Effector memory CD8-positive, alpha-beta T cell (primary cell): ENCODE data around the gene ATG16L2.

Source experiments
- ATAC-seq: fragments of 150-1000 bp; cut with Tn5 transposase; replicated peaks from 2 replicates; pipeline ENCODE4 v1.10.0; 2021; ENCODE audit warnings: mild to moderate bottlenecking, moderate library complexity
- DNase-seq, 3 experiments: peaks; one replicate each; pipeline ENCODE4 v3.0.0; 2021
- H3K27ac Mint-ChIP-seq, 2 donors: one replicate each; pipeline ENCODE4 v1.8.0; 2022; ENCODE audit warnings: mild to moderate bottlenecking in 2 of 2, mixed read lengths in 2 of 2, moderate library complexity in 2 of 2
- H3K27me3 Mint-ChIP-seq, 2 donors: one replicate each; pipeline ENCODE4 v1.8.0; 2022; ENCODE audit warnings: mixed read lengths in 2 of 2
- H3K36me3 Mint-ChIP-seq: one replicate; pipeline ENCODE4 v1.8.0; 2022; ENCODE audit warnings: mild to moderate bottlenecking, moderate library complexity, mixed read lengths; ENCODE audit not compliant: insufficient read depth
- H3K4me1 Mint-ChIP-seq, 2 donors: one replicate each; pipeline ENCODE4 v1.8.0; 2022; ENCODE audit warnings: low read depth in 2 of 2, mixed read lengths in 2 of 2
- H3K4me3 Mint-ChIP-seq, 2 donors: one replicate each; pipeline ENCODE4 v1.8.0; 2022; ENCODE audit warnings: mild to moderate bottlenecking in 2 of 2, mixed read lengths in 2 of 2, moderate library complexity in 2 of 2
- H3K9me3 Mint-ChIP-seq, 2 donors: one replicate each; pipeline ENCODE4 v1.8.0; 2022; ENCODE audit warnings: mixed read lengths in 2 of 2
- total RNA-seq, 9 experiments: gene quantifications; one replicate each; lab custom pipeline; 2026; lab: John Stamatoyannopoulos, UW

The ATG16L2 gene, protein sequence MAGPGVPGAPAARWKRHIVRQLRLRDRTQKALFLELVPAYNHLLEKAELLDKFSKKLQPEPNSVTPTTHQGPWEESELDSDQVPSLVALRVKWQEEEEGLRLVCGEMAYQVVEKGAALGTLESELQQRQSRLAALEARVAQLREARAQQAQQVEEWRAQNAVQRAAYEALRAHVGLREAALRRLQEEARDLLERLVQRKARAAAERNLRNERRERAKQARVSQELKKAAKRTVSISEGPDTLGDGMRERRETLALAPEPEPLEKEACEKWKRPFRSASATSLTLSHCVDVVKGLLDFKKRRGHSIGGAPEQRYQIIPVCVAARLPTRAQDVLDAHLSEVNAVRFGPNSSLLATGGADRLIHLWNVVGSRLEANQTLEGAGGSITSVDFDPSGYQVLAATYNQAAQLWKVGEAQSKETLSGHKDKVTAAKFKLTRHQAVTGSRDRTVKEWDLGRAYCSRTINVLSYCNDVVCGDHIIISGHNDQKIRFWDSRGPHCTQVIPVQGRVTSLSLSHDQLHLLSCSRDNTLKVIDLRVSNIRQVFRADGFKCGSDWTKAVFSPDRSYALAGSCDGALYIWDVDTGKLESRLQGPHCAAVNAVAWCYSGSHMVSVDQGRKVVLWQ
- 20.1 to 162 (median 74.5) reads per million in 9 experiments for total RNA-seq

DNA sequence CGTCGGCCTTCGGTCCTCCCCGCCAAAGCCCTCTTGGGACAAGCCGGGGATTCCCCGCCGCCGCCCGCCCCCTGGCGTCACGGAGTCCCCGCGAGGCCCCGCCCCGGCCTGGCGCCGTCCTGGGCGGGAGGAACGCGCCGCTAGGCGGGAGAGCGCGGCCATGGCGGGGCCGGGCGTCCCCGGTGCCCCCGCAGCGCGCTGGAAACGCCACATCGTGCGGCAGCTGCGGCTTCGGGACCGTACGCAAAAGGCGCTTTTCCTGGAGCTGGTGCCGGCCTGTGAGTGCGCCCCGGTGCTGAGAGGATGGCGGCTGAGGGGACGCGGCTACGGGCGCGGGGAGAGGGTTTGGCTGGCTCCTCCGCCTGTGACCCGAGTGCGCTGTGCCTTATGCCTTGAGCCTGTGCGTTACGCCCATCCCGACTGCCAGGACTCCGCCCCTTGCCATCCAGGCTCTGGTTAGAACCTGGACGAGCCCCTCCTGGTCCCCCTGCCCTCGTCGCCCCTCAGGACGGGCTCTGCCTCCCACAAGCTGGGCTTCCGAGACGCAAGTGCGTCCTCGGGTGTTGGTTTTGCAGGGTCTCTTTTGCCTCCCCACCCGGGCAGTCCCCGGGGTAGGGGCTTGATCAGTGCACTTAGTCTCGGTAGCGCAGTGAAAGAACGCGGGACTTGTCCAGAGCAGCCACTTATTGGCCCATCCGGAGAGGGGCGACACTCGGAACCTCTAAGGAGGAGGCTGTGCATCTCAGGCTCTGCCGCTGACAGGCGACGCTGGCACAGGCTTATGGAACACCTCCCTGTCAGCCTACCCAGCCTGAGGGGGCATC lies at the start of gene ATG16L2:
ATG16L2 (plus strand) TSS at position 126 of the 824 bp plus-strand sequence; CDS start at position 161, 35 bp downstream.
- Mint-ChIP-seq H3K27me3 (no peaks in the 10 kb centered on the region), H3K27ac (peak within 1 kb of the TSS; percentile 100), H3K36me3 (peaks cover 74% of the 10 kb centered on the region), H3K9me3 (no peaks in the 10 kb centered on the region), H3K4me1 (peaks cover 42 to 52% of the 10 kb centered on the region in 2 donors), H3K4me3 (peak within 1 kb of the TSS; percentile 98 to 100)
- DNase-seq = peak in 2 of 3 experiments; percentile 89 to 91
- ATAC-seq = peak; percentile 71

DNA sequence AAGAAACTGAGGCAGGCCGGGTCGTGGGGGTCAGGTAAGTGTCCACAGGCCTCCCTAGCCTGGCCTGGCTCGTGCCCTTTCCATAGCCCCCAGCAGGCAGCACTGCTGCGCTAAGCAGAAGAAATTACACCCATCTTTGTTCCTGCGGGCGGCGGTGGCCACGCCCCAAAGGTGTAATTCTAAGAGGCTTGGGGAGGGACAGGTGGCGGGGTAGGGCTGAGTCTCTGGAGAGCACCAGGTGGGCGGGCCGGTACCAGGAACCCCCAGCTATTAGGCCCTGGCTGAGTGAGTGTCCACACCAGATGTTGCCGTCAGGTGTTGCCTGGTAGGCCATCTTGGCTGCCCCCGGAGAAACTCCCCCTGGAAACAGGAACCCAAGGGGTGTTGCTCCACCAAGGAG lies 49.7 kb upstream of the ATG16L2 start:
- H3K9me3 Mint-ChIP-seq = no peaks in the 10 kb centered on the region
- no peaks in the 10 kb centered on the region for H3K27me3 Mint-ChIP-seq
- DNase-seq = no peak
- H3K4me1 Mint-ChIP-seq = peaks cover 15 to 16% of the 10 kb centered on the region in 2 donors
- no peak overlapping the region for H3K4me3 Mint-ChIP-seq
- H3K27ac Mint-ChIP-seq = no peak overlapping the region
- ATAC-seq = no peak
- no peaks in the 10 kb centered on the region for H3K36me3 Mint-ChIP-seq

DNA sequence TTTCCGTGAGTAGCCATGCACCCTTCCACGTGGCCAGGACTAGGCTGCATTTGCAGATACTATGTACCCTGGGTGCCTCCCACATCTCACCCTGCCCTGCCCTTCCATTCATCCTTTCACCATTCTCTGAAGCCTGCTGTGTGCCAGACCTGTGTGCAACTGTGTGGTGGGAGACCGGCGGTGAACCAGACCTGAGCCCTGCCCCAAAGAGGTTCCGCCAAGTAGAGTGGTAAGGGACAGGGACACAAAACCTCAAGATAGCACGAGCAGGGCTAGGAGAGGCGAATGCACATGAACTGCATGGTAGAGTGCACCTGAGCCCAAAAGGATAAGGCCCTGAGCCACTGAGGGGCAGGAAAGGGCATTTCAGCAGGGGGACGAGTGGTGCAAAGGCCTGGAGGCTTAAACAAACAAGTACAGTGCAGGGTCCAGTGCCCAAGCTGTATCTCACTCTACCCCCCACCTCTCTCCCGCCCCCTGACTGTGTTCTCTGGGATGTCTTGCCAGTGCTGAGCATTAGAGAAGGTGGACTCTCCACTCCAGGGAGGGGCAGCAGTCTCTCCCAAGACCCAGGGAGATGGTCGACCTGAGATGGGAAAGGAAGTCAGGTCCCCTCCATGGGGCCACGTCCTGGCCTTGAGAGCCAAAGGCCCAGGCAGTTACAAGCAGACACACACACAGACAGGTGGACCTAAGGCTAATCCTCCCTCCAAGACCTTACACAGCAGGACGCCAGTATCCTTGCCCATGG lies 47.9 kb upstream of the ATG16L2 start:
- Mint-ChIP-seq H3K4me3 (no peak overlapping the region), H3K27me3 (no peaks in the 10 kb centered on the region), H3K4me1 (peaks cover 16% of the 10 kb centered on the region in 2 donors), H3K9me3 (no peaks in the 10 kb centered on the region), H3K36me3 (peaks cover 4% of the 10 kb centered on the region), H3K27ac (peak overlapping the region in 1 of 2 donors; percentile 22)
- DNase-seq (no peak), ATAC-seq (no peak)

DNA sequence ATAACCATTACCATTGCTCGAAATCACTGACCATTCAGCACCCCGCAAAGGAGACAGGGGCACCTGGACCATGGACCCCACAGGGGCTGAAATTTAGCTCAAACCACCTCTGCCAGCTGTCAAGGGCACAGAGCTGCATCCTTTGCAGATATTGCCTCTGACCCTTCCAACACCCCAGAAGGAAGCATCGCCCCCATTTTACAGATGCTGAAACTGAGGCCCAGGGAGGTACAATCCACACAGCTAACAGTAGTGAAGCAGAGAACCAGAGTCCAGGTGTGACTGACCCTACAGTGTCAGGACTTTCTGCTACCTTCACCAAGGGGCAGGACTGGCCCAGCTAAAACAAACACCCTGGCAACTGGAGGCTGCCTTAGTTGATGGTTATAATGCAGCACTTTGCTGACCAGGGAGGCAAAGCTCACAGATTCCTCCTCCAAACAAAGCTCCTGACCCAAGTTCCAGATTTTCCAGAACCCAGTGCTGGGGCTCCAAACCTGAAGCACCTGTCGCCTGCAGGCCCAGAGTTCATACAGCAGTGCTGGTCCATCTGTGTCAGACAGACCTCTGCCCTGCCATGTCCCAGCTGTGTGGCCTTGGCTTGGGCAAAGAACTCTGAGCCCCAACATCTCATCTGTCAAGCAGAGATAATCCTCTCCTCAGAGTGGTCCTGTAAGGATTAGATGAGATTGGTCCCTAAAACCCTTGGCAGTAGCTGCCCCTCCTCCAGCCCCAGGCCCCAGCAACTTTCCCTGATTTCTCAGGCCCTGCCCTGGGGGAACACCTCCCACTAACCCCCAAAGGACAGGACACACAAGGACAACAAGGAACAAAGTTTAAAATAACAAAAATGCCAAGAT lies 46.8 kb upstream of the ATG16L2 start:
- H3K27me3 Mint-ChIP-seq = no peaks in the 10 kb centered on the region
- H3K4me3 Mint-ChIP-seq = no peak overlapping the region
- peaks cover 16% of the 10 kb centered on the region in 2 donors for H3K4me1 Mint-ChIP-seq
- DNase-seq (no peak), ATAC-seq (no peak)
- peak overlapping the region in 1 of 2 donors; percentile 32 for H3K27ac Mint-ChIP-seq
- H3K9me3 Mint-ChIP-seq = no peaks in the 10 kb centered on the region
- H3K36me3 Mint-ChIP-seq = peaks cover 4% of the 10 kb centered on the region

DNA sequence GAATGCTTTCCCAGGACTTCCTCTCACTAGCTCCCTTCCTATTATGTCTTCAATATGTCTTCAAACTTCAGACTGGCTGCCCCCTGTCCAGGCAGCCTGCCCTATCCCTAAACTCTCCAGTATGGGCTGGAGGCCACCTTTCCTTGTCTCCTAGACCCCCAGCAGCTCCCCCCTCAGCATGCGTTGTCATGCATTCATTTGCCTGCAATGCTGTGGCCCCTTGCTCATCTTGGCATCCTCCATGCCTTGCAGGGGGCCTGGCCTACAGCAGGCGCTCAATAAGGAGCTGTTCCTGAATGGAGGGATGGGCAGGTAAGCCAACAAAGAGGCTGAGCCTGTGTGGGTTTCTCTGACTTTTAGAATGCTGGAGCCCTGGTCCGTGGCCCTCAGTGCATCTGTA lies 45.6 kb upstream of the ATG16L2 start:
- Mint-ChIP-seq H3K9me3 (no peaks in the 10 kb centered on the region), H3K36me3 (peaks cover 4% of the 10 kb centered on the region), H3K4me3 (no peak overlapping the region), H3K27ac (peak overlapping the region in 1 of 2 donors; percentile 61), H3K27me3 (no peaks in the 10 kb centered on the region), H3K4me1 (peaks cover 7% of the 10 kb centered on the region in 2 donors)
- ATAC-seq = no peak
- no peak for DNase-seq

DNA sequence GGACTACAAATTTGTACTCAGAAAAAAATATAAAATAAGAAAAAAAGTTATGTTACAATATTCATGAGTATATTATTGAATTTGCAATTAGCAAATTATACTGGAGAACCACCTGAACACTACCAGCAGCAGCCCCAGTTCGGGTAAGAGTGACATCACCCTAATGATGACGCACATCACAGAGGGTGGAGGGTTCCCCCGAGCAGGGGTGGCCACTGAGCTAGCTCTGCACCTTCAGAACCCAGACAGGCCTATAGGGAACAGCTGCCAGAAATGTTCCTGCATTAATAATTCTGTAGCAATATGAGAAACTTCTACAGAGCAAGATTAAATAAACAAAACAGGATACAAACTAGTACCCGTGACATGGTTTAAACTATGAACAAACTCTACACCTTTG lies 44.5 kb upstream of the ATG16L2 start:
- H3K4me1 Mint-ChIP-seq = peaks cover 6 to 9% of the 10 kb centered on the region in 2 donors
- H3K36me3 Mint-ChIP-seq = peaks cover 4% of the 10 kb centered on the region
- no peaks in the 10 kb centered on the region for H3K27me3 Mint-ChIP-seq
- H3K4me3 Mint-ChIP-seq = no peak overlapping the region
- ATAC-seq (no peak), DNase-seq (no peak)
- no peak overlapping the region for H3K27ac Mint-ChIP-seq
- H3K9me3 Mint-ChIP-seq = no peaks in the 10 kb centered on the region

DNA sequence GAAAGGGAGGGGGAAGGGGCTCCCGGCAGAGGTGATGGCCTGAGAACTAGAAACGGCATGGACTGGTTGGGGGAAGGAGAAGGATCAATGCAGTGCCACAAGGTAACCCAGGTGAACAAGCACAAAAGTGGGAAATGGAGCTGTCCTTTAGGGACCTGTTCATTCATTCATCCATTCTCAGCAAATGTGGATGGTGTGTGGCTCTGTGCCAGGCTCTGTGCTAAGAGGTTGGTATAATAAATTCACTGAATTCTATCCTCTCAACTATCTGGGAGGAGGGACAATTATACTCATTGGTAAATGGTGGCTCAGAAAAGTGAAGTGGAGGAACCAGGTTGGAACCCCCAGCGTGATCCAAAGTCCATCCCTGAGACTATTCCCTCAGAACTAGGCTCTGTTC lies 43.4 kb upstream of the ATG16L2 start:
- Mint-ChIP-seq H3K36me3 (peaks cover 4% of the 10 kb centered on the region), H3K27me3 (no peaks in the 10 kb centered on the region), H3K9me3 (no peaks in the 10 kb centered on the region), H3K4me1 (peaks cover 6 to 14% of the 10 kb centered on the region in 2 donors), H3K27ac (no peak overlapping the region), H3K4me3 (no peak overlapping the region)
- ATAC-seq = no peak
- no peak for DNase-seq

DNA sequence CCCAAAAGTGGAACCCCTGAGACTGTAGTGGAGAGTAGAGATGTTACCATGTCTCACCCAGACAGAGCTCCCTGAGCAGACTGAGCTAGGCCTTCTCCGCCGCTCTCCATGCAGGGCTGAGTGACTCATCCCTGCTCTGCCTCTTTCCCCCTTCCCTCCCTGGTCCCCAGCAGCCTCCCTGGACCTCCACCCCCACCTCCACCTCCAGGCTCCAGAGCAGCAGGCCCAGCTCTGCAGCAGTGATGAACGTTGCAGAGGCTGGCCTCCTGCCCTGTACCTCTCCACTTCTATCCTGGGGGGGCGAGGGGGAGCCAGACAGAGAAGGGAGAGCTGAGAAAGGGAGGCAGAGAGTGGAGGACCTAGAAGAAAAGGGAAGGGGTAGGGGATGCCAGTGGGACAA lies 42.7 kb upstream of the ATG16L2 start:
- Mint-ChIP-seq H3K27ac (no peak overlapping the region), H3K4me1 (peaks cover 13 to 18% of the 10 kb centered on the region in 2 donors), H3K4me3 (no peak overlapping the region), H3K36me3 (peaks cover 4% of the 10 kb centered on the region), H3K27me3 (no peaks in the 10 kb centered on the region), H3K9me3 (no peaks in the 10 kb centered on the region)
- ATAC-seq = no peak
- DNase-seq = no peak

DNA sequence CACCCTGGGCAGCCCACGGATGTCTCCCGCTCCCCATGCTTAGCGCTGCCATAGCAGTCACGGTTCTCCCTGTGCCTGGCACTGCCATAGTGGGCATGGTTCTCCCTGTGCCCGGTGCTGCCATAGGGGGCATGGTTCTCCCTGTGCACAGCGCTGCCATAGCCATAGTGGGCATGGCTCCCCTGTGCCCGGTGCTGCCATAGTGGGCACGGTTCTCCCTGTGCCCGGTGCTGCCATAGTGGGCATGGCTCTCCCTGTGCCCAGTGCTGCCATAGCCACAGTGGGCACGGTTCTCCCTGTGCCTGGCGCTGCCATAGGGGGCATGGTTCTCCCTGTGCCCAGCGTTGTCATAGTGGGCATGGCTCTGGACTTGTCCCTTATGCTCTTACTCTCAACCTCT lies 42.2 kb upstream of the ATG16L2 start:
- ATAC-seq (no peak), DNase-seq (no peak)
- no peaks in the 10 kb centered on the region for H3K27me3 Mint-ChIP-seq
- peak overlapping the region in 1 of 2 donors; percentile 2 for H3K27ac Mint-ChIP-seq
- peaks cover 16 to 21% of the 10 kb centered on the region in 2 donors for H3K4me1 Mint-ChIP-seq
- no peak overlapping the region for H3K4me3 Mint-ChIP-seq
- H3K36me3 Mint-ChIP-seq = peaks cover 4% of the 10 kb centered on the region
- H3K9me3 Mint-ChIP-seq = no peaks in the 10 kb centered on the region

DNA sequence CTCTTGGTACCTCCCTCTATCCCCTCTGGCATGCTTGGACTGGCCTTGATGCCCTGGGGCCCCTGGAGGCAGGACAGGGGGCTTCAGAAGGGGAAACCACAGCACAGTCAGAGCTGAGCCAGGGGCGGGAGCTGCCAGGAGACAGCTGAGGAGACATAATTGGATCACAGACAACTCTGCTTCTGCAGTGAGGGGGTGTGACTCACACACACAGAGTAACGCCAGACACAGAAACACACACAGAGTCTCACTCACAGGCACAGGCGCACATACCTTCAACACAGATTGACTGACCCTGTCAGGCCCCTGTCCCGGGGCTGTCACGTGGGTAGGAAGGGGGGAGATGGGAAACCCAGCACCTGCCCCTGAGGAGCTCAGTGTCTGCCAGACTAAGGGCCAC lies 40.9 kb upstream of the ATG16L2 start:
- Mint-ChIP-seq H3K27ac (no peak overlapping the region), H3K4me1 (peaks cover 15 to 24% of the 10 kb centered on the region in 2 donors), H3K9me3 (no peaks in the 10 kb centered on the region), H3K27me3 (no peaks in the 10 kb centered on the region), H3K36me3 (peaks cover 4% of the 10 kb centered on the region), H3K4me3 (no peak overlapping the region)
- DNase-seq (no peak), ATAC-seq (no peak)

DNA sequence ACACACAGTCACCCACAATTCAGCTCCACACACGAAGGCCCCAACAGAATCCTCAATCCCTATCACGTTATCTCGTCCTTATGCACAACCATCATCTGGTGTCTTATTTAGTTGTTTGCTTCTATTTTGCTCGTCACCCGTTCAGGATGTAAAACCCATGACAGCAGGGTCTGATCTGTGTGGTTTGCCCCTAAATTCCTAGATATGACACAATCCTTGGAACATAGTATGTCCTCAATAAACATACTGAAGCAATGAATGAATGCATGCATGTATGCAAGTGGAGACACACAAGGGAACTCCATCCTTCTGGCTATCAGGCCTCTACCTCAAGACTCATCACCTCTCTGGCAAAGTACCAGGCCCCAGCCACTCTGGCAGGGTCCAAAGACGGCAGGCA lies 40.5 kb upstream of the ATG16L2 start:
- no peak overlapping the region for H3K4me3 Mint-ChIP-seq
- H3K9me3 Mint-ChIP-seq = no peaks in the 10 kb centered on the region
- no peak overlapping the region for H3K27ac Mint-ChIP-seq
- H3K36me3 Mint-ChIP-seq = peaks cover 4% of the 10 kb centered on the region
- ATAC-seq (no peak), DNase-seq (no peak)
- no peaks in the 10 kb centered on the region for H3K27me3 Mint-ChIP-seq
- peaks cover 11 to 22% of the 10 kb centered on the region in 2 donors for H3K4me1 Mint-ChIP-seq

DNA sequence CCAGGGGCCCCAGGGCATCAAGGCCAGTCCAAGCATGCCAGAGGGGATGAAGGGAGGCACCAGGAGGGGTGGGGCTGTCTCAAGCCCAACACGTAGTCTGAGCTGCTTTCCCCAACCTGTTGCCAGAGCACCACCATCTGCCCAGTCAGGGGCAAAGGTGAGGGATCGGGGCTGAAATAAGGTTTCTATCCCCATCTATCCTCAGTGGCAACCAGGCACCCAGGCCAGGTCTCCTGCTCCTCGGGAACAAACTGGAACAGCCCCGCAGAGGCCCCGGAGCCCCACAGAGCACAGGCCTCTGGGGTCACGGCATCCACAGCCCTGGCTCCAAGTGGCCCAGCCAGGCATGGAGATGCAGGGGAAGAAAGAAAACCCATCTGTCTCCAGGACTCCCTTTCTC lies 39.7 kb upstream of the ATG16L2 start:
- peaks cover 12 to 25% of the 10 kb centered on the region in 2 donors for H3K4me1 Mint-ChIP-seq

More for the DNA sequence above, 39.7 kb upstream of the ATG16L2 start:
- no peaks in the 10 kb centered on the region for H3K9me3 Mint-ChIP-seq
- no peak for ATAC-seq
- no peak for DNase-seq
- no peak overlapping the region for H3K4me3 Mint-ChIP-seq
- peaks cover 6% of the 10 kb centered on the region for H3K36me3 Mint-ChIP-seq
- H3K27ac Mint-ChIP-seq = no peak overlapping the region
- H3K27me3 Mint-ChIP-seq = no peaks in the 10 kb centered on the region
